Activated T-cell treated with anti-CD3 and anti-CD28 coated beads for 48 hours (primary cell): ENCODE results near the gene RIN3.
"Not testable (repeated sequence)": the region's sequence is repeated elsewhere in the genome, so short reads cannot be mapped to it uniquely, and the experiment has no call there.

Source experiments
- DNase-seq: peaks from one replicate; pipeline ENCODE4 v3.0.0-alpha.2; 2020; ENCODE audit warnings: low read depth

The RIN3 gene

DNA sequence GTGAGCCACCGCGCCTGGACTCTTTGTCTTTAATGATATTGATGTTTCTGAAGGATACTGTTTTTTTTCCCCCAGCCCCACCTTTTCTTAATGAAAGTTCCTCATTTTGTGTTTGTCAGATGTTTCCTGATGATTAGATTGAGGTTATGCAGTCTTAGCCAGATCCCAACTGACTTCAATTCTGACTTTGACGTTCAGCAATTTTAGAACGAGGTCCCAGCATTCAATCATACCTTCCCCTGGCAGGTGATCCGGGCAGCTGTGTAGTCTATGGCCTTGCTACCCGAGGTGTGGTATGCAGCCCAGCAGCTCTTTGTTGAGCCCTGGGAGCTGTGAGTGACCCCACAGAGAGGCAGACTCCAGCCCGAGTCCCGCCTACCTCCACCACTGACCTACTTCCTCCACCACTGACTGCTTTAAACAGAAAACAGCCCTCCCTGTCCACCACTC is 152.1 kb downstream of the RIN3 start:
- no peak for DNase-seq

GRCh38 chr14:92666251-92666650 is 152.7 kb downstream of the RIN3 start:
- DNase-seq, result no peak

DNA sequence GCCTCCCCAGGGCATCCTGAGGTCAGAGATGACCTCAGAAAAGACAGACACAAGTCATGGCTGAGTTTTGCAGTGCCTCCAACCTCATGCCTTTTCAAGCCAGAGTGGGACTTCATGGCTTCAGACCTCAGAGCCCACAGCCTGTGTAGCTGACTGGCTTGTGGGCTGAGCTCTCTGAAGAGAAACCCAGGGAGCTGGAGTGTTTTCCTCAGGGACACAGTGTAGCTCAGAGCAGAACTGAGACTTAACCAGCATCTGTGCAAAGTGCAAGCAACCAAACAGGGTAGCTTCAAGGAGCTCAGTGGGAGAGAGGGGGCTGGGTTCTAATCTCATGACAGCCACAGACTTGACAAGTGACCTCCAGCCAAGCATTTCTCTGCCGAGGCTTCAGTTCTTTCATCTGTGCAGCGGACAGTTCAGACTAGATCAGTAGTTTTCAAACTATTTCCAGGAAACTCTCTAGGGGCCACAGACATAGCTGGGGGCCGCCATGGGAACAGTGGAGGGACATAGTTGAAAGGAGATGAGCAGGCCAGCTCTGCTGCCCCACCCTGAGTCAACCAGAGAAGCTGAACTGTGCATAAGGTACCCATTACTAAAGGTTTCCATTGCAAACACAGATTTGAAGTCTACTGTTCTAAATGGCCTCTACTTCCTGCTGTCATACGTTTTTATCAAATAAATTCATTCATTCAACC is 154.8 kb downstream of the RIN3 start:
- no peak for DNase-seq

- no peak for DNase-seq
Measured at GRCh38 chr14:92670160-92670559, 156.6 kb downstream of the RIN3 start.

DNA sequence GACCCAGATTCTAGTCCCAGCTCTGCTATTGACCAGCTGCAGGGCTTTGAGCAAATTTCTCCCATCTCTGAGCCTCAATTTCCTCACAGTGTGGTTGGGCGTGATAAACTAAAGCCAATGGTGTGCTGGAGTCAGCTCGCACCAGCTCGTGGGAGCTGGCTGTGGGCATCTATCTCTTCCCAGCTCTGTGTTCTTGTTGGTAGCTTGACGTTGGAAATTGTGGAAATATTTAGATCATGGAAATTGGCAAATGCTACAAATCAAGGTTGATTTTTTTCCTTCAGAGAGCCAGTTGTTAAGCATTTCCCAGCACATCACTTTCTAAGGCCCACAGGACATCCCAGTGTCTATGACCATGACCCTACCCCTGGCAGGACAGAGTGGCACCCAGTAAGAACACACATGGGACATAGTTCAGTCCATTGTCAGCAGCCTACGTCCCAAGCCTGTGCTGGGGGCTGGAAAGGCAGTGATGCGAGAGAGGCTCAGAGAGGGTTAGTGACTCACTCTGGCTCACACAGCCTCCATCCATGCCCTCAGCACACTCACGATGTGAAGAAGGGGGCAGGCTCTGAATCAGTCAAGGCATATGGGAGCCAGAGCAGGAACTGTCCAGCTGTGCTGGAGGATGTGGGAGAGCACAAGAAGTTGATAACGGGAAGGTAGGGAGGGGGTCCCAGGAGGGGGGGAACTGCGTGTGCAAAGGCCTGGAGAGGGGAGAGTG is 157.2 kb downstream of the RIN3 start:
- no peak for DNase-seq

DNA sequence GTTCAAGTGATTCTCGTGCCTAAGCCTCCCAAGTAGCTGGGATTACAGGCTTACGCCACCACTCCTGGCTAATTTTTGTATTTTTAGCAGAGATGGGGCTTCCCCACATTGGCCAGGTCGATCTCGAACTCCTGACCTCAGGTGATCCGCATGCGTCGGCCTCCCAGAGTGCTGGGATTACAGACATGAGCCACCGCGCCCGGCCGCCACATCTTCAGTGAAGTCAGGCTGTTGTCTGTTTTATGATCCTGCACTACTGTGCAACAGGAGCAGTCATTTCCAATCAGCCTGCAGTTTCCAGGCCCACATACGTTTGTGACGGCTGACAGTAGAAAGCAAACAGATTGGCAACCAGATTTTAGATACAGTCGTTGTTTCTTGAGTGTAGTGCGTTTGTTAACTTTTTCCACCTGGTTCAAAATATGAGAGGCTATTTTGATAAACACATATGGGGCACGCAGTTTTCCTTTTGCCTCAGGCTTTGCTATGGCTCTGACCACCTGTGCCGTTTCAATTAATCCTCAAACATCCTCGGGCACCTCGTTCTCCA is 160.1 kb downstream of the RIN3 start:
- DNase-seq, result no peak

GRCh38 chr14:92675421-92675820 is 161.8 kb downstream of the RIN3 start:
- DNase-seq, result no peak

GRCh38 chr14:92675976-92676375 is 162.4 kb downstream of the RIN3 start:
- DNase-seq, result no peak

- no peak for DNase-seq
Measured at GRCh38 chr14:92676403-92677086, 163.0 kb downstream of the RIN3 start.

GRCh38 chr14:92677087-92677668 is 163.6 kb downstream of the RIN3 start:
- DNase-seq, result peak; percentile 75

DNA sequence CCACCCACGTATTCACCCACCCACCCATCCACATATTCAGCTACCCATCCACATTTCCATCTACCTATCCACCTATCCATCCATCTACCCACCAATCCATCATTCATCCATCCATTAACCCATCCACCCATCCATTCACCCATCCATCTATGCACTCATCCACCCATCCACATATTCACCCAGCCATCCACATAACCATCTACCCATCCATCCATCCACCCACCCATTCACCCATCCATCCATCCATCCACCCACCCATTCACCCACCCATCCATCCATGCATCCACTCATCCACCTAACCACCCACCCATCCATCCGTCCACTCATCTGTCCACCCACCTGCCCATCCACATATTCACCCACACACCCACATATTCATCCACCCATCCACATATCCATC is 164.4 kb downstream of the RIN3 start:
- no peak for DNase-seq

GRCh38 chr14:92678766-92679165 is 165.2 kb downstream of the RIN3 start:
- no peak for DNase-seq

- no peak for DNase-seq
Measured at GRCh38 chr14:92679246-92679645, 165.7 kb downstream of the RIN3 start.

GRCh38 chr14:92680330-92680729 is 166.7 kb downstream of the RIN3 start:
- DNase-seq, result not testable (repeated sequence)

DNA sequence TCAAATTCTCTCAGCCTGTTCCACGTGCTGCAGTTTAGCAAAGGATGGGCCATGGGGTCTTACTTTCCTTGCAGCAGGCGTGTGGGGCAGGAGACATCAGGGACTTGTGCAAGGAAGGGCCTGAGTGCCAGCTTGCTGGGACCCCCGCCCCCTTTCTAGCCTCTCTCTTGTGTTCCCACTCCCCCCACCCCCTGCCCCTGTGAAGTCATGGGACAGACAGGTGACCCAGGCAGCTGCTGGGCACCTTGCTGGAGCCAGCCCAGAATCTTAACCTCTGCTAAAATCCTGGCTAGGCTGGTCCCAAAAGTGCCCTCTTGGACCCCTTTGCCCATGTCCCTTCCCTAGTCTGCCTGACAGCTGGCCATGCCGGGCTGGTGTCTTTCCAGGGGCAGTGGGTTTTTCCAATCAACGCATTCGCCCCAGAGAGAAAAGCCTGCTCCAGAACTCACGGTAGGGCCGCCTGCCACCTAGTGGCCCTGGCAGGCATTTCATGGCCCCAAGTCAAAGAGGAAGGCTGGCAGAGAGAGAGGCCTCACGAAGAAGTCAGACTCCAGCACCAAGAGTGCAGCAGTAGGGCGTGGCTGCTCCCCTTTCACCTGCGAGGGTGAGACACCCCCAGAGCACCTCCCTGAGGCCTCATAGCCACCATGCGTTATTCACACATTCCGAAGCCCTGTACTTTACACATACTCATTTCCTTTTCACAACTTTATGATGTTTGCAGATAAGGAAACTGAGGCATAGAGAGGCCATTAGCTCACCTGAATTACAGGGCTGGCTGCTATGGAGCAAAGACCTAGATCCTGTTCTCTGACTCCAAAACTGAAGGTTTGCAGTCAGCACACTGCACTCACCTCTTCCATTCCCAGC is 167.4 kb downstream of the RIN3 start:
- peak; percentile 72 for DNase-seq

DNA sequence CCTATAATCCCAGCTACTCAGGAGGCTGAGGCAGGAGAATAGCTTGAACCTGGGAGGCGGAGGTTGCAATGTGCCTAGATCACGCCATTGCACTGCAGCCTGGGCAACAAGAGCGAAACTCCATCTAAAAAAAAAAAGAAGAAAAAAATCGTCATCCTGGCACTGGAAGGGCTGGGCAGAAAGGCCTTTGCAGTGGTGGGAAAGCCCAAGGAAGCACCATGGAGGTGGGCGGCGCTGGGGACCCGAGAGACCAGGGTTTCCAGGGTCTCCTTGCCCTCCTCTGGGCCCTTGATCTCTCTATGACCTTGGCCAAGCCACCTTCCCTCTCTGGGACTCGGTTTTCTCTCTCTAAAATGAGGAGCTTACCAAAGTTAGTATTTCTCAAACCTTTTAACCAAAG is 169.5 kb downstream of the RIN3 start:
- DNase-seq, result no peak

- no peak for DNase-seq
Measured at GRCh38 chr14:92684801-92685560, 171.4 kb downstream of the RIN3 start.

DNA sequence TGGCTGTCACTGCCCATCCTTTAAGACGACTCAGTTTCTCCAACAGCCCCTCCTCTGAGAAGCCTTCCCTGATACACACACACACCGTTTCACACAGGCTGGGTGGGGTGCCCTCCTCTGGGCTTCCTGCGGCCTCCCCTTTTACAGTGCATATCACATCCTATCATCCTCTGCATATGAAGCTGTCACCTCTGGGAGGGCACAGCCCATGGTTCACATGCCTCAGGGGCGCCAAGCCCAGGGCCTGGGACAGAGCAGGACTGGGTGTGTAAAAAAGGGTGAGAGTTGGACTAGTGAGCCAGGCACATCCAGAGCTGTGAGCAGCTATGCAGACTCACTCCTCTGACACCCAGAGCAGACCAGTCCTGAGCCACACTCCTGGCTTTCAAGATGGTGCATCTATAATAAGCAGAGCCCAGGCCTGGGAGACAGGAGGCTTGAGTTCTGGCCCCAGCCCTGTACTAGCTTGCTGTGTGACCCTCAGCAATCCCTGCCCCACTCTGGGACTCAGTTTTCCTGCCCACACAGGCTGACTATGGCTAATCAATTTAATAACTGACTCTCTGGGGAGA is 172.3 kb downstream of the RIN3 start:
- no peak for DNase-seq

GRCh38 chr14:92686411-92686899 is 172.9 kb downstream of the RIN3 start:
- DNase-seq, result no peak

DNA sequence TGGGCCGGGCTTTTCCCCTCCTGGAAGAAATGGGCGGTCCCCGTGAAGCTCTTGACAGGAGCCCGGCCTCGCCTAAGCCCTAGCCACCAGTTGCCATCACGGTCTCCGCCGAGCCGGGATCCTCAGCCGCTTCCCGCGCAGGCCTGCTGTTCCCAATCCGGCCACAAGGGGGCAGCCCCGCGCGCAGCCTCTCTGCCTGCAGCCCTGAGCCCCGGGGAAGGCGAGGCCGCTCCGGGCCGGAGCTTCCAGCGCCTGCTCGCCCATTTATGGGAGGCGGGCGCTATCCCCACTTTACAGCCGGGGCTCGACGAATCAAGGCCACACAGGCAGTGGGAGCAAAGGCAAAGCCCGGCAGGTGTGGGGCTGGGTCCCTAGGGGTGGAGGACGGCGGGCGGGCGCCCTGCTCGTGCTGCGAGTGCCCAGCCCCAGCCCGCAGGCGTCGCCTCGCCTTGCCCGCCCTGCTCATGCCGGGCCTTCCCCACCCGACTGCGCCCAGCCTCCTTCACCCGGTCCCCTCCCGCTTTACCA is 173.4 kb downstream of the RIN3 start:
- peak; percentile 59 for DNase-seq
